HL-60 (cell line): ENCODE data around the gene COG4.

Experiments
- DNase-seq, 2 experiments: peaks; one replicate each; pipeline ENCODE4 v3.0.0-alpha.2; 2010 to 2020; ENCODE audit warnings: low read depth in 1 of 2, low spot score in 1 of 2
- H3K27ac ChIP-seq: fragments of 250-450 bp; sonication (Bioruptor Pico); replicated peaks from 2 replicates; pipeline ENCODE4 v1.5.1; 2020; ENCODE audit warnings: mild to moderate bottlenecking, moderate library complexity
- H3K27me3 ChIP-seq: fragments of 250-450 bp; sonication (Bioruptor Pico); 2 replicates; pipeline ENCODE4 v1.5.1; 2021; ENCODE audit warnings: mild to moderate bottlenecking, moderate library complexity; ENCODE audit not compliant: insufficient read depth, poor library complexity, severe bottlenecking
- H3K4me3 ChIP-seq: replicated peaks from 2 replicates; pipeline ENCODE4 v1.5.1; 2011; ENCODE audit warnings: mild to moderate bottlenecking, control low read depth, low read length; ENCODE audit not compliant: insufficient read depth
- CTCF ChIP-seq: IDR thresholded peaks from one replicate; pipeline ENCODE4 v1.5.1; 2011; ENCODE audit warnings: low read length, control low read depth, inconsistent platforms; ENCODE audit not compliant: insufficient read depth
- GABPA ChIP-seq: IDR thresholded peaks from 2 replicates; pipeline ENCODE4 v1.6.1; 2012; ENCODE audit warnings: low read depth
- POLR2AphosphoS5 ChIP-seq: IDR thresholded peaks from 2 replicates; pipeline ENCODE4 v1.6.1; 2012; ENCODE audit warnings: low read depth
- REST ChIP-seq: IDR thresholded peaks from 2 replicates; pipeline ENCODE4 v1.6.1; 2012; ENCODE audit warnings: low read depth; ENCODE audit not compliant: insufficient replicate concordance
- SPI1 ChIP-seq: IDR thresholded peaks from 2 replicates; pipeline ENCODE4 v1.6.1; 2012; ENCODE audit warnings: low read depth, mild to moderate bottlenecking, borderline replicate concordance

COG4 gene

GRCh38 chr16:70440009-70440692 lies 83.2 kb downstream of the COG4 start:
- TF ChIP-seq GABPA = no peak
- TF ChIP-seq REST = no peak
- no peak for TF ChIP-seq SPI1
- H3K4me3 ChIP-seq = no peak overlapping the region
- no peak for DNase-seq
- no peaks in the 10 kb centered on the region for H3K27me3 ChIP-seq
- no peak overlapping the region for H3K27ac ChIP-seq

GRCh38 chr16:70438969-70439862 lies 84.1 kb downstream of the COG4 start, which contains the start of gene ST3GAL2:
TSS of gene ST3GAL2 (minus strand) at chr16:70439100. CDS start at chr16:70398530, 40,570 bp downstream.
- Histone ChIP-seq H3K27me3 (no peaks in the 10 kb centered on the region), H3K4me3 (peak within 1 kb of the TSS; percentile 75), H3K27ac (peak within 1 kb of the TSS; percentile 18; the same call in 1 of the 2 replicates)
- TF ChIP-seq REST (no peak), POLR2AphosphoS5 (peak; percentile 18; the same call in 1 of the 2 replicates), GABPA (0 out of 2 replicates have a peak, but pooled peaks have one; percentile 32)
- peak; percentile 80 to 88 for DNase-seq

- no peak for TF ChIP-seq POLR2AphosphoS5
- TF ChIP-seq GABPA = no peak
- no peak for TF ChIP-seq REST
- no peak for TF ChIP-seq CTCF
- no peak for TF ChIP-seq SPI1
- Histone ChIP-seq H3K27me3 (no peaks in the 10 kb centered on the region), H3K27ac (peak overlapping the region; percentile 18; the same call in 1 of the 2 replicates), H3K4me3 (peak overlapping the region; percentile 75)
- no peak for DNase-seq
Measured at GRCh38 chr16:70438585-70438968, 84.8 kb downstream of the COG4 start.
